CD14-positive monocyte (primary cell): ENCODE results near the gene NTM. TPM values are rescaled to one million over a fixed set of nuclear protein-coding genes. Genes with fewer than 3 reads are reported as not detected.

Experiments used
- DNase-seq, 3 donors: peaks; one replicate each; pipeline ENCODE4 v3.0.0-alpha.2; 2011 to 2022
- H2AFZ ChIP-seq: 2 replicates; pipeline ENCODE4 v1.6.0; 2012; ENCODE audit warnings: mild to moderate bottlenecking, low read depth, low read length, inconsistent platforms; ENCODE audit not compliant: insufficient read depth, poor library complexity, severe bottlenecking
- H3K27ac ChIP-seq, 2 donors: 1 replicate in 1 of 2; 2 replicates in 1 of 2; pipeline ENCODE4 v1.5.1; 2012 to 2013; ENCODE audit warnings: low read length in 2 of 2, control low read depth in 1 of 2, inconsistent platforms in 1 of 2, low read depth in 1 of 2, mild to moderate bottlenecking in 1 of 2
- H3K27me3 ChIP-seq, 2 donors: one replicate each; pipeline versions ENCODE4 v1.6.0 to v1.6.1; 2011 to 2013; ENCODE audit warnings: low read length in 2 of 2; ENCODE audit not compliant: control insufficient read depth in 2 of 2, insufficient read depth in 2 of 2
- H3K36me3 ChIP-seq, 2 donors: replicated peaks in 1 of 2; 1 replicate in 1 of 2; 2 replicates in 1 of 2; pipeline versions ENCODE4 v1.5.1 to v1.6.1; 2012 to 2013; ENCODE audit warnings: low read length in 2 of 2, control low read depth in 1 of 2, inconsistent platforms in 1 of 2, mild to moderate bottlenecking in 1 of 2; ENCODE audit not compliant: insufficient read depth in 2 of 2, control insufficient read depth in 1 of 2
- H3K4me1 ChIP-seq, 2 donors: 1 replicate in 1 of 2; 2 replicates in 1 of 2; pipeline versions ENCODE4 v1.5.1 to v1.6.1; 2012 to 2013; ENCODE audit warnings: low read length in 2 of 2, control low read depth in 1 of 2, inconsistent platforms in 1 of 2, mild to moderate bottlenecking in 1 of 2, moderate library complexity in 1 of 2; ENCODE audit not compliant: insufficient read depth in 2 of 2, control insufficient read depth in 1 of 2
- H3K4me2 ChIP-seq: replicated peaks from 2 replicates; pipeline ENCODE3; 2012; ENCODE audit warnings: low read length, moderate library complexity, mild to moderate bottlenecking; ENCODE audit not compliant: poor library complexity, severe bottlenecking; ENCODE audit errors: extremely low read depth
- H3K4me3 ChIP-seq, 3 experiments: fragments of 200-600 bp in 1 of 3; sonication (generic) in 1 of 3; replicated peaks in 1 of 3; 1 replicate in 2 of 3; 2 replicates in 1 of 3; pipeline ENCODE4 v1.5.1; 2011 to 2013; ENCODE audit warnings: low read length in 3 of 3, mild to moderate bottlenecking in 3 of 3, control low read depth in 2 of 3, low read depth in 2 of 3, inconsistent platforms in 1 of 3, moderate library complexity in 1 of 3
- H3K79me2 ChIP-seq: 2 replicates; pipeline ENCODE4 v1.6.0; 2012; ENCODE audit warnings: mild to moderate bottlenecking, control low read depth, inconsistent platforms, low read length, moderate library complexity; ENCODE audit not compliant: insufficient read depth
- H3K9ac ChIP-seq: 2 replicates; pipeline ENCODE4 v1.6.0; 2017; ENCODE audit warnings: low read length, mild to moderate bottlenecking; ENCODE audit not compliant: insufficient read depth, poor library complexity, severe bottlenecking
- H3K9me3 ChIP-seq, 2 donors: replicated peaks in 1 of 2; 1 replicate in 1 of 2; 2 replicates in 1 of 2; pipeline versions ENCODE4 v1.5.1 to v1.6.1; 2012 to 2013; ENCODE audit warnings: low read length in 2 of 2, control low read depth in 1 of 2; ENCODE audit not compliant: control insufficient read depth in 1 of 2, insufficient read depth in 1 of 2
- H4K20me1 ChIP-seq: 2 replicates; pipeline ENCODE4 v1.6.0; 2012; ENCODE audit warnings: mild to moderate bottlenecking, low read length, control low read depth, moderate library complexity; ENCODE audit not compliant: insufficient read depth
- H3K27ac Mint-ChIP-seq, 7 donors: one replicate each; pipeline ENCODE4 v1.8.0; 2020; ENCODE audit warnings: mild to moderate bottlenecking in 7 of 7, mixed read lengths in 7 of 7, moderate library complexity in 6 of 7, inconsistent platforms in 2 of 7
- H3K27me3 Mint-ChIP-seq, 3 donors: one replicate each; pipeline ENCODE4 v1.8.0; 2021 to 2022; ENCODE audit warnings: low read depth in 3 of 3, mild to moderate bottlenecking in 3 of 3, mixed read lengths in 3 of 3, moderate library complexity in 3 of 3, inconsistent platforms in 1 of 3
- H3K36me3 Mint-ChIP-seq, 2 donors: one replicate each; pipeline ENCODE4 v1.8.0; 2020; ENCODE audit warnings: mixed read lengths in 2 of 2, inconsistent platforms in 1 of 2, mild to moderate bottlenecking in 1 of 2
- H3K4me1 Mint-ChIP-seq: one replicate; pipeline ENCODE4 v1.8.0; 2020; ENCODE audit warnings: mild to moderate bottlenecking, mixed read lengths
- H3K4me3 Mint-ChIP-seq, 2 donors: one replicate each; pipeline ENCODE4 v1.8.0; 2020; ENCODE audit warnings: mild to moderate bottlenecking in 2 of 2, mixed read lengths in 2 of 2, moderate library complexity in 1 of 2
- H3K9me3 Mint-ChIP-seq, 7 donors: one replicate each; pipeline ENCODE4 v1.8.0; 2020 to 2022; ENCODE audit warnings: mixed read lengths in 7 of 7, mild to moderate bottlenecking in 6 of 7, moderate library complexity in 6 of 7, inconsistent platforms in 2 of 7
- WGBS: methylation state at CpG from one replicate; pipeline ENCODE4 v1.1.5; 2013; ENCODE audit warnings: missing lambda C conversion rate; ENCODE audit not compliant: insufficient coverage; 5-methylcytosine and 5-hydroxymethylcytosine counted together
- intact Hi-C, 2 donors: fragments of 100-400 bp; cut with micrococcal nuclease; formaldehyde crosslinking; loops; one replicate each; pipeline versions ENCODE4 v1.15.0 to v1.15.1; 2023
- polyA plus RNA-seq, 3 donors: library from polyadenylated mRNA; depleted of rRNA in 1 of 3; unstranded in 2 of 3; stranded (reverse) in 1 of 3; fragments of 300-500 nt in 2 of 3; fragments of >200 nt in 1 of 3; fragmentation: Illumina TruSeq in 2 of 3; gene quantifications; 1 replicate in 2 of 3; 2 replicates in 1 of 3; pipeline ENCODE4 v1.2.3, GENCODE V29; 2012 to 2021
- TF ChIP-seq, protein P1 (sequence below): fragments of 200-600 bp; IDR thresholded peaks from one replicate; pipeline ENCODE4 v1.8.0; 2022; ENCODE audit warnings: antibody characterized with exemption, mild to moderate bottlenecking

Gene NTM
- polyA plus RNA-seq, 3 donors: not detected

DNA sequence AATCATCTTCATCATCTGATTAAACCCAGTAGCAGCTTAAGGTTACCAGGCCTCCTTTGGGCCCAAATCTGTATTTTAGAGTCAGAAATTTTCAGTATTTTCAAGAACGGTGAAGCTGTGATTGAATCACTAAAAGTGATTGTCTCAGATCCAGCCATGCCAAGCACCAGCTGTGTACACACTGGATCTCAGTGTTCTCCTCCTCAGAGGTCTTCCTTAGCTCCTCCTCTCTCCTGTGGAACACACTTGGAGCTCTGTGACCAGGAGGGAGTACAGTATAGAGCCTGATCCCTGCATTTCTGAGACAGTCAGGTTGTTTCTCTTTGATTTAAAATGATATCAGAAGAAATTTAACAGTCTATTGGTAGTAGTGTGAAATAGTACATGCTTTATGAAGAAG lies 401.1 kb downstream of the NTM start:
- no peaks in the 10 kb centered on the region for H3K79me2 ChIP-seq
- peaks cover 5% of the 10 kb centered on the region for H3K4me1 Mint-ChIP-seq
- H3K36me3 Mint-ChIP-seq: no peaks in the 10 kb centered on the region
- TF ChIP-seq, protein P1, sequence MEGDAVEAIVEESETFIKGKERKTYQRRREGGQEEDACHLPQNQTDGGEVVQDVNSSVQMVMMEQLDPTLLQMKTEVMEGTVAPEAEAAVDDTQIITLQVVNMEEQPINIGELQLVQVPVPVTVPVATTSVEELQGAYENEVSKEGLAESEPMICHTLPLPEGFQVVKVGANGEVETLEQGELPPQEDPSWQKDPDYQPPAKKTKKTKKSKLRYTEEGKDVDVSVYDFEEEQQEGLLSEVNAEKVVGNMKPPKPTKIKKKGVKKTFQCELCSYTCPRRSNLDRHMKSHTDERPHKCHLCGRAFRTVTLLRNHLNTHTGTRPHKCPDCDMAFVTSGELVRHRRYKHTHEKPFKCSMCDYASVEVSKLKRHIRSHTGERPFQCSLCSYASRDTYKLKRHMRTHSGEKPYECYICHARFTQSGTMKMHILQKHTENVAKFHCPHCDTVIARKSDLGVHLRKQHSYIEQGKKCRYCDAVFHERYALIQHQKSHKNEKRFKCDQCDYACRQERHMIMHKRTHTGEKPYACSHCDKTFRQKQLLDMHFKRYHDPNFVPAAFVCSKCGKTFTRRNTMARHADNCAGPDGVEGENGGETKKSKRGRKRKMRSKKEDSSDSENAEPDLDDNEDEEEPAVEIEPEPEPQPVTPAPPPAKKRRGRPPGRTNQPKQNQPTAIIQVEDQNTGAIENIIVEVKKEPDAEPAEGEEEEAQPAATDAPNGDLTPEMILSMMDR: no peak
- no peaks in the 10 kb centered on the region for H3K9me3 ChIP-seq
- no peak overlapping the region for H3K4me3 ChIP-seq
- no peak overlapping the region for H3K27ac ChIP-seq
- no peak overlapping the region for H3K4me2 ChIP-seq
- H3K27me3 ChIP-seq: no peaks in the 10 kb centered on the region
- no peak overlapping the region for H3K27ac Mint-ChIP-seq
- H3K36me3 ChIP-seq: no peaks in the 10 kb centered on the region
- no peak overlapping the region for H3K9ac ChIP-seq
- no peak overlapping the region for H3K4me3 Mint-ChIP-seq
- whole genome bisulfite sequencing: 100% methylated on average over 1 of the region's 1 CpG
- no peak overlapping the region for H2AFZ ChIP-seq
- H3K9me3 Mint-ChIP-seq: peaks cover 0 to 4% (median 0%) of the 10 kb centered on the region in 7 donors
- DNase-seq: no peak
- H3K27me3 Mint-ChIP-seq: peaks cover 3 to 8% (median 4%) of the 10 kb centered on the region in 3 donors
- intact Hi-C loops: no loop called here
- peaks cover 0 to 3% of the 10 kb centered on the region in 2 donors for H3K4me1 ChIP-seq
- H4K20me1 ChIP-seq: no peaks in the 10 kb centered on the region

DNA sequence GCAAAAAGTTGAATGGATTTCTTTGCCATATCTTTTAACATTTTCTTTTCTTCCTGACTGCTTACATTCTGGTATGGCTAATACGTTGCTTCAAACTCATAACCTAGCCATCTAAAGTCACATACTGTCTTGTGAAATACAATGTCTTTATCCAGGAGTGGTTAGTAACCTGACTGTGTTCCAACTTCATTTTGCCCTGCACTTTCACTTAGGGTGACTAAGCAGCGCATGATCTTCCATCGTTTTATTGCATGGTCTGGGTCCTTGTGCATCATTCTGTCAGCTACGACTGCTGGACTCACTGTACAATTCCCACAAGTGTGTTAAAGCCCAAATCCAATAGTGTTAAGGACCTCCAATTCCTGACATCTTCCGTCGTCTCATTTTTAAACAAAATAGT lies 403.2 kb downstream of the NTM start:
- Histone ChIP-seq H3K4me3 (no peak overlapping the region), H3K27ac (no peak overlapping the region), H3K9me3 (no peaks in the 10 kb centered on the region), H3K9ac (no peak overlapping the region), H3K4me1 (peaks cover 0 to 3% of the 10 kb centered on the region in 2 donors), H3K4me2 (no peak overlapping the region), H3K79me2 (no peaks in the 10 kb centered on the region), H3K27me3 (no peaks in the 10 kb centered on the region), H4K20me1 (no peaks in the 10 kb centered on the region), H3K36me3 (no peaks in the 10 kb centered on the region), H2AFZ (no peak overlapping the region)
- intact Hi-C loops: no loop called here
- TF ChIP-seq, protein P1: no peak
- DNase-seq: no peak
- Mint-ChIP-seq H3K9me3 (peaks cover 0 to 2% (median 0%) of the 10 kb centered on the region in 7 donors), H3K4me1 (peaks cover 5% of the 10 kb centered on the region), H3K27ac (no peak overlapping the region), H3K27me3 (peaks cover 3 to 11% (median 4%) of the 10 kb centered on the region in 3 donors), H3K4me3 (no peak overlapping the region), H3K36me3 (no peaks in the 10 kb centered on the region)
- 89% methylated on average over 5 of the region's 6 CpGs for WGBS
